ENCODE measurements around the gene ZNF511. TPM values are rescaled to one million over a fixed set of nuclear protein-coding genes. Genes with fewer than 3 reads are reported as not detected.
"Not testable (repeated sequence)": the region's sequence is repeated elsewhere in the genome, so short reads cannot be mapped to it uniquely, and the experiment has no call there.

ZNF511 gene
- total RNA-seq (10 to 100 TPM; 18.2 to 28.5 TPM), polyA plus RNA-seq (10 to 100 TPM; 35.6 to 39.6 TPM)
- long read RNA-seq, donor 1, transcript ZNF511-202 (6 exons, 1,520 nt) = major isoform, 33 of 54 reads
- long read RNA-seq, donor 1, transcript ZNF511-201 (5 exons, 2,004 nt) = minor isoform, 13 of 54 reads
- long read RNA-seq, donor 1, partial matches to known transcripts = 1 of 54 reads
- long read RNA-seq, donor 1, other reads (novel, unspliced or antisense) = 7 of 54 reads
- long read RNA-seq, donor 2, transcript ZNF511-202 (6 exons, 1,520 nt) = major isoform, 13 of 23 reads
- long read RNA-seq, donor 2, partial matches to known transcripts = 3 of 23 reads
- long read RNA-seq, donor 2, other reads (novel, unspliced or antisense) = 4 of 23 reads

GRCh38 chr10:133308421-133309099 lies at the start of gene ZNF511, which contains the start of gene TUBGCP2:
Gene ZNF511 (plus strand): TSS chr10:133308914. CDS start chr10:133308944, 30 bp downstream.
Gene TUBGCP2 (minus strand): TSS chr10:133308872. CDS start chr10:133302941, 5,931 bp downstream.
- 1% methylated on average over 27 to 89 of the region's 89 CpGs for WGBS, 2 donors
- Histone ChIP-seq H3K4me1 (ENCODE audit: control insufficient read depth in 1 of 2, insufficient read depth in 2 of 2, low read length in 2 of 2) (no peaks in the 10 kb centered on the region), H3K4me3 (ENCODE audit: low read length in 2 of 2) (peak within 1 kb of the TSS; percentile 65 to 86), H3K27ac (ENCODE audit: low read depth in 1 of 2, low read length in 2 of 2) (peak within 1 kb of the TSS in 1 of 2 donors; percentile 76), H3K9me3 (ENCODE audit: control insufficient read depth, low read length) (no peaks in the 10 kb centered on the region), H3K27me3 (ENCODE audit: control insufficient read depth in 1 of 2, insufficient read depth in 2 of 2, low read length in 1 of 2) (no peaks in the 10 kb centered on the region), H3K36me3 (ENCODE audit: control insufficient read depth in 1 of 2, insufficient read depth in 2 of 2, low read length in 1 of 2) (peaks cover 0 to 2% of the 10 kb centered on the region in 2 donors)
- DNase-seq (peak; percentile 91 to 97), ATAC-seq (ENCODE audit: low FRiP score) (peak; percentile 94)
- intact Hi-C loops (cut with DNase I) = loop anchor here in 1 of 2 donors (2.0 to 5.0 kb wide), 2 partner anchors 46 to 69 kb away; partner anchors contain the start of gene PAOX

GRCh38 chr10:133259602-133259989 lies 49.1 kb upstream of the ZNF511 start:
- Histone ChIP-seq H3K36me3 (ENCODE audit: control insufficient read depth in 1 of 2, insufficient read depth in 2 of 2, low read length in 1 of 2) (no peaks in the 10 kb centered on the region), H3K4me1 (ENCODE audit: control insufficient read depth in 1 of 2, insufficient read depth in 2 of 2, low read length in 2 of 2) (no peaks in the 10 kb centered on the region), H3K27ac (ENCODE audit: low read depth in 1 of 2, low read length in 2 of 2) (no peak overlapping the region), H3K27me3 (ENCODE audit: control insufficient read depth in 1 of 2, insufficient read depth in 2 of 2, low read length in 1 of 2) (no peaks in the 10 kb centered on the region), H3K4me3 (ENCODE audit: low read length in 2 of 2) (no peak overlapping the region), H3K9me3 (ENCODE audit: control insufficient read depth, low read length) (no peaks in the 10 kb centered on the region)
- ATAC-seq (ENCODE audit: low FRiP score) (no peak), DNase-seq (no peak)
- WGBS, 2 donors = 82% methylated on average over 12 of the region's 12 CpGs
- intact Hi-C loops (cut with DNase I) = no loop called here

- H3K4me1 ChIP-seq (ENCODE audit: control insufficient read depth in 1 of 2, insufficient read depth in 2 of 2, low read length in 2 of 2) = no peaks in the 10 kb centered on the region
- H3K27me3 ChIP-seq (ENCODE audit: control insufficient read depth in 1 of 2, insufficient read depth in 2 of 2, low read length in 1 of 2) = no peaks in the 10 kb centered on the region
- 21 to 25% methylated on average over 41 to 50 of the region's 50 CpGs for WGBS, 2 donors
- H3K4me3 ChIP-seq (ENCODE audit: low read length in 2 of 2) = peak overlapping the region; percentile 32 to 66
- no peaks in the 10 kb centered on the region for H3K36me3 ChIP-seq (ENCODE audit: control insufficient read depth in 1 of 2, insufficient read depth in 2 of 2, low read length in 1 of 2)
- peak; percentile 80 to 88 for DNase-seq
- intact Hi-C loops (cut with DNase I) = no loop called here
- peak; percentile 57 for ATAC-seq (ENCODE audit: low FRiP score)
- no peak overlapping the region for H3K27ac ChIP-seq (ENCODE audit: low read depth in 1 of 2, low read length in 2 of 2)
- no peaks in the 10 kb centered on the region for H3K9me3 ChIP-seq (ENCODE audit: control insufficient read depth, low read length)
These were observed 47.6 kb upstream of the ZNF511 start for GRCh38 chr10:133260895-133261725.

- H3K4me3 ChIP-seq (ENCODE audit: low read length in 2 of 2) = peak overlapping the region; percentile 32 to 66
- no peaks in the 10 kb centered on the region for H3K27me3 ChIP-seq (ENCODE audit: control insufficient read depth in 1 of 2, insufficient read depth in 2 of 2, low read length in 1 of 2)
- H3K4me1 ChIP-seq (ENCODE audit: control insufficient read depth in 1 of 2, insufficient read depth in 2 of 2, low read length in 2 of 2) = no peaks in the 10 kb centered on the region
- no peaks in the 10 kb centered on the region for H3K9me3 ChIP-seq (ENCODE audit: control insufficient read depth, low read length)
- intact Hi-C loops (cut with DNase I) = loop anchor here in 1 of 2 donors (2.0 kb wide), 1 partner anchor 47 kb away; the partner anchor contains the start of genes TUBGCP2 and ZNF511
- no peaks in the 10 kb centered on the region for H3K36me3 ChIP-seq (ENCODE audit: control insufficient read depth in 1 of 2, insufficient read depth in 2 of 2, low read length in 1 of 2)
- WGBS, 2 donors = 1 to 2% methylated on average over 45 to 79 of the region's 79 CpGs
- DNase-seq (peak; percentile 95 to 97), ATAC-seq (ENCODE audit: low FRiP score) (peak; percentile 82)
- no peak overlapping the region for H3K27ac ChIP-seq (ENCODE audit: low read depth in 1 of 2, low read length in 2 of 2)
These were observed 46.9 kb upstream of the ZNF511 start for GRCh38 chr10:133261726-133262325.

- 93 to 96% methylated on average over 14 of the region's 14 CpGs for WGBS, 2 donors
- intact Hi-C loops (cut with DNase I) = loop anchor here in 1 of 2 donors (2.0 kb wide), 1 partner anchor 46 kb away; the partner anchor contains the start of genes TUBGCP2 and ZNF511
- DNase-seq = no peak
- ATAC-seq (ENCODE audit: low FRiP score) = no peak
- Histone ChIP-seq H3K27ac (ENCODE audit: low read depth in 1 of 2, low read length in 2 of 2) (no peak overlapping the region), H3K27me3 (ENCODE audit: control insufficient read depth in 1 of 2, insufficient read depth in 2 of 2, low read length in 1 of 2) (no peaks in the 10 kb centered on the region), H3K4me3 (ENCODE audit: low read length in 2 of 2) (no peak overlapping the region), H3K9me3 (ENCODE audit: control insufficient read depth, low read length) (no peaks in the 10 kb centered on the region), H3K36me3 (ENCODE audit: control insufficient read depth in 1 of 2, insufficient read depth in 2 of 2, low read length in 1 of 2) (no peaks in the 10 kb centered on the region), H3K4me1 (ENCODE audit: control insufficient read depth in 1 of 2, insufficient read depth in 2 of 2, low read length in 2 of 2) (no peaks in the 10 kb centered on the region)
These were observed 46.0 kb upstream of the ZNF511 start for GRCh38 chr10:133262696-133263095.

GRCh38 chr10:133263674-133264073 lies 45.0 kb upstream of the ZNF511 start:
- Histone ChIP-seq H3K36me3 (ENCODE audit: control insufficient read depth in 1 of 2, insufficient read depth in 2 of 2, low read length in 1 of 2) (no peaks in the 10 kb centered on the region), H3K4me1 (ENCODE audit: control insufficient read depth in 1 of 2, insufficient read depth in 2 of 2, low read length in 2 of 2) (no peaks in the 10 kb centered on the region), H3K9me3 (ENCODE audit: control insufficient read depth, low read length) (no peaks in the 10 kb centered on the region), H3K27ac (ENCODE audit: low read depth in 1 of 2, low read length in 2 of 2) (no peak overlapping the region), H3K27me3 (ENCODE audit: control insufficient read depth in 1 of 2, insufficient read depth in 2 of 2, low read length in 1 of 2) (no peaks in the 10 kb centered on the region), H3K4me3 (ENCODE audit: low read length in 2 of 2) (no peak overlapping the region)
- WGBS, 2 donors = 88 to 92% methylated on average over 10 of the region's 10 CpGs
- no peak for ATAC-seq (ENCODE audit: low FRiP score)
- DNase-seq = no peak
- intact Hi-C loops (cut with DNase I) = loop anchor here in 1 of 2 donors (2.0 kb wide), 1 partner anchor 45 kb away; the partner anchor contains the start of genes TUBGCP2 and ZNF511

GRCh38 chr10:133264461-133264860 lies 44.3 kb upstream of the ZNF511 start:
- Histone ChIP-seq H3K27me3 (ENCODE audit: control insufficient read depth in 1 of 2, insufficient read depth in 2 of 2, low read length in 1 of 2) (no peaks in the 10 kb centered on the region), H3K4me1 (ENCODE audit: control insufficient read depth in 1 of 2, insufficient read depth in 2 of 2, low read length in 2 of 2) (no peaks in the 10 kb centered on the region), H3K9me3 (ENCODE audit: control insufficient read depth, low read length) (no peaks in the 10 kb centered on the region), H3K27ac (ENCODE audit: low read depth in 1 of 2, low read length in 2 of 2) (no peak overlapping the region), H3K36me3 (ENCODE audit: control insufficient read depth in 1 of 2, insufficient read depth in 2 of 2, low read length in 1 of 2) (no peaks in the 10 kb centered on the region), H3K4me3 (ENCODE audit: low read length in 2 of 2) (no peak overlapping the region)
- intact Hi-C loops (cut with DNase I) = no loop called here
- no peak for DNase-seq
- WGBS, 2 donors = 85 to 87% methylated on average over 9 of the region's 9 CpGs
- ATAC-seq (ENCODE audit: low FRiP score) = no peak

- ATAC-seq (ENCODE audit: low FRiP score); H3K4me3 ChIP-seq (ENCODE audit: low read length in 2 of 2); DNase-seq; H3K27me3 ChIP-seq (ENCODE audit: control insufficient read depth in 1 of 2, insufficient read depth in 2 of 2, low read length in 1 of 2); H3K9me3 ChIP-seq (ENCODE audit: control insufficient read depth, low read length); intact Hi-C loops (cut with DNase I); H3K27ac ChIP-seq (ENCODE audit: low read depth in 1 of 2, low read length in 2 of 2); H3K36me3 ChIP-seq (ENCODE audit: control insufficient read depth in 1 of 2, insufficient read depth in 2 of 2, low read length in 1 of 2); H3K4me1 ChIP-seq (ENCODE audit: control insufficient read depth in 1 of 2, insufficient read depth in 2 of 2, low read length in 2 of 2): not testable (repeated sequence)
- WGBS, 2 donors = 88 to 89% methylated on average over 10 of the region's 10 CpGs
These were observed 43.7 kb upstream of the ZNF511 start for GRCh38 chr10:133265052-133265451.
